PC-3 (cell line): Measurements from ENCODE around the gene CYFIP2. TPM values are rescaled to one million over a fixed set of nuclear protein-coding genes. Genes with fewer than 3 reads are reported as not detected.

Experiments used
- ATAC-seq: fragments of 200-7000 bp; cut with Tn5 transposase; 2 replicates; pipeline ENCODE4 v1.9.1; 2020; ENCODE audit warnings: mild to moderate bottlenecking, moderate library complexity
- BruUV-seq: library from RNA; stranded (reverse); fragments of 400-500 nt; replicated peaks from 2 replicates; lab custom pipeline; 2021; lab: Mats Ljungman, UMichigan
- CTCF ChIA-PET: fragments of 300-600 bp; sonication (Branson Sonifier 250); formaldehyde crosslinking; loops from one replicate; lab custom pipeline; 2022; ENCODE audit warnings: antibody characterized with exemption; lab: Charles Lee
- POLR2A ChIA-PET: fragments of 300-600 bp; sonication (Branson Sonifier 250); formaldehyde crosslinking; loops from one replicate; lab custom pipeline; 2022; ENCODE audit warnings: antibody characterized with exemption; ENCODE audit not compliant: unreplicated experiment; lab: Charles Lee
- DNase-seq: peaks from one replicate; pipeline ENCODE4 v3.0.0-alpha.2; 2015
- H2AFZ ChIP-seq: fragments of 300-600 bp; sonication (generic); 2 replicates; pipeline ENCODE4 v1.6.0; 2016; ENCODE audit warnings: antibody characterized with exemption, low read length
- H3F3A ChIP-seq: fragments of 300-600 bp; sonication (generic); one replicate; pipeline ENCODE4 v1.6.0; 2017; ENCODE audit warnings: antibody characterized with exemption, low read length, control low read depth, mild to moderate bottlenecking; ENCODE audit not compliant: unreplicated experiment
- H3K27ac ChIP-seq: fragments of 300-600 bp; sonication (generic); 2 replicates; pipeline ENCODE4 v1.5.1; 2016; ENCODE audit warnings: mild to moderate bottlenecking, low read length
- H3K27me3 ChIP-seq: fragments of 300-600 bp; sonication (generic); 2 replicates; pipeline ENCODE4 v1.6.1; 2016; ENCODE audit warnings: low read length, mixed read lengths
- H3K36me3 ChIP-seq: fragments of 300-600 bp; sonication (generic); 2 replicates; pipeline ENCODE4 v1.6.1; 2016; ENCODE audit warnings: low read depth, mixed run types, low read length, mixed read lengths
- H3K4me1 ChIP-seq: fragments of 300-600 bp; sonication (generic); 2 replicates; pipeline ENCODE4 v1.5.1; 2016; ENCODE audit warnings: low read length; ENCODE audit not compliant: insufficient read depth
- H3K4me2 ChIP-seq: fragments of 300-600 bp; sonication (generic); 2 replicates; pipeline ENCODE4 v1.6.0; 2016; ENCODE audit warnings: low read length
- H3K4me3 ChIP-seq: fragments of 300-600 bp; sonication (generic); 2 replicates; pipeline ENCODE4 v1.5.1; 2016; ENCODE audit warnings: mild to moderate bottlenecking, low read length, mixed read lengths
- H3K79me2 ChIP-seq: fragments of 300-600 bp; sonication (generic); 2 replicates; pipeline ENCODE4 v1.6.1; 2017; ENCODE audit warnings: low read length, mixed read lengths
- H3K9ac ChIP-seq: fragments of 300-600 bp; sonication (generic); 2 replicates; pipeline ENCODE4 v1.6.0; 2016; ENCODE audit warnings: mild to moderate bottlenecking, low read length
- H3K9me2 ChIP-seq: fragments of 300-600 bp; sonication (generic); replicated peaks from 2 replicates; pipeline ENCODE4 v1.6.1; 2016; ENCODE audit warnings: mixed run types, low read length, mixed read lengths
- H3K9me3 ChIP-seq: fragments of 300-600 bp; sonication (generic); 2 replicates; pipeline ENCODE4 v1.6.1; 2016; ENCODE audit warnings: low read length, mixed read lengths
- H4K20me1 ChIP-seq: fragments of 300-600 bp; sonication (generic); 2 replicates; pipeline ENCODE4 v1.6.1; 2016; ENCODE audit warnings: low read length, mixed read lengths
- CTCF ChIP-seq: fragments of 300-600 bp; sonication (generic); conservative IDR thresholded peaks from 2 replicates; pipeline ENCODE4 v1.5.1; 2017; ENCODE audit warnings: antibody characterized with exemption, low read depth, mild to moderate bottlenecking, low read length
- EZH2 ChIP-seq: fragments of 300-600 bp; sonication (generic); IDR thresholded peaks from one replicate; pipeline ENCODE4 v1.6.1; 2017; ENCODE audit warnings: antibody characterized with exemption, mild to moderate bottlenecking, low read length; ENCODE audit not compliant: unreplicated experiment
- EZH2phosphoT487 ChIP-seq: fragments of 300-600 bp; sonication (generic); IDR thresholded peaks from 2 replicates; pipeline ENCODE4 v1.6.1; 2018; ENCODE audit warnings: mild to moderate bottlenecking, antibody characterized with exemption, low read length, borderline replicate concordance
- intact Hi-C: fragments of 100-400 bp; cut with micrococcal nuclease; formaldehyde crosslinking; loops from 2 replicates; pipeline ENCODE4 v1.9.0; 2023
- total RNA-seq: library from RNA; depleted of rRNA; stranded (reverse); fragments of >200 nt; gene quantifications from 2 replicates; pipeline ENCODE4 v1.2.3, GENCODE V29; 2014

Gene CYFIP2
- total RNA-seq, 1 experiment from 2014 or later = 36.0 TPM

GRCh38 chr5:157388111-157388710, 122.3 kb downstream of the CYFIP2 start:
- CTCF ChIA-PET = interaction anchor here (0.5 to 1.4 kb wide), 9 partner anchors 9 to 355 kb away, joined by 3 to 13 read pairs (median 4); no protein-coding TSS in a partner anchor
- no peaks in the 10 kb centered on the region for H3K9me2 ChIP-seq
- no TSS peak for BruUV-seq
- peak overlapping the region; percentile 61; the same call in 1 of the 2 replicates for H3K4me2 ChIP-seq
- H3K27ac ChIP-seq = peak overlapping the region; percentile 78
- H3F3A ChIP-seq = peaks cover 21% of the 10 kb centered on the region
- intact Hi-C loops = no loop called here
- H4K20me1 ChIP-seq = no peaks in the 10 kb centered on the region
- no peaks in the 10 kb centered on the region for H3K9me3 ChIP-seq
- DNase-seq (peak; percentile 42), ATAC-seq (no peak)
- peaks cover 84% of the 10 kb centered on the region for H3K4me1 ChIP-seq
- H2AFZ ChIP-seq = 0 out of 2 replicates have a peak overlapping the region, but pooled peaks have one; percentile 6
- TF ChIP-seq CTCF (no peak), EZH2 (no peak), EZH2phosphoT487 (no peak)
- no peak overlapping the region for H3K4me3 ChIP-seq
- no peaks in the 10 kb centered on the region for H3K36me3 ChIP-seq
- no peaks in the 10 kb centered on the region for H3K27me3 ChIP-seq
- POLR2A ChIA-PET = interaction anchor here (0.6 kb wide), 1 partner anchor 61 kb away, joined by 7 read pairs; no protein-coding TSS in a partner anchor
- peak overlapping the region; percentile 11; the same call in 1 of the 2 replicates for H3K9ac ChIP-seq
- H3K79me2 ChIP-seq = 0 out of 2 replicates have a peak, but pooled peaks cover 6% of the 10 kb centered on the region

- ChIA-PET POLR2A (interaction anchor here (1.0 kb wide), 1 partner anchor 17 kb away, joined by 3 read pairs; no protein-coding TSS in a partner anchor), CTCF (interaction anchor here (0.5 to 1.2 kb wide), 2 partner anchors 46 to 83 kb away, joined by 4 read pairs; no protein-coding TSS in a partner anchor)
- Histone ChIP-seq H3K4me3 (no peak overlapping the region), H3K9me3 (no peaks in the 10 kb centered on the region), H3K9ac (no peak overlapping the region), H3K4me2 (no peak overlapping the region), H3K36me3 (no peaks in the 10 kb centered on the region), H2AFZ (no peak overlapping the region), H3K79me2 (0 out of 2 replicates have a peak, but pooled peaks cover 6% of the 10 kb centered on the region), H4K20me1 (no peaks in the 10 kb centered on the region), H3K4me1 (peaks cover 75% of the 10 kb centered on the region), H3K27me3 (no peaks in the 10 kb centered on the region), H3K27ac (peak overlapping the region; percentile 72), H3F3A (peaks cover 21% of the 10 kb centered on the region), H3K9me2 (no peaks in the 10 kb centered on the region)
- no peak for DNase-seq
- intact Hi-C loops = no loop called here
- TF ChIP-seq CTCF (no peak), EZH2phosphoT487 (no peak), EZH2 (no peak)
- no TSS peak for BruUV-seq
- ATAC-seq = no peak
Observed at GRCh38 chr5:157389103-157389502, 123.2 kb downstream of the CYFIP2 start.
